GM21717 (cell line): ENCODE measurements around the gene GAS7.

Experiments used
- ATAC-seq: cut with Tn5 transposase; IDR thresholded peaks from one replicate; pipeline ENCODE4 v1.9.1; 2021; ENCODE audit warnings: mild to moderate bottlenecking, moderate library complexity; ENCODE audit not compliant: unreplicated experiment

Gene GAS7

GRCh38 chr17:9904277-9905077 is 293.9 kb downstream of the GAS7 start:
- no peak for ATAC-seq

GRCh38 chr17:9902120-9902519 is 296.3 kb downstream of the GAS7 start:
- no peak for ATAC-seq

GRCh38 chr17:9900784-9901183 is 297.6 kb downstream of the GAS7 start:
- no peak for ATAC-seq

GRCh38 chr17:9900044-9900594 is 298.3 kb downstream of the GAS7 start:
- ATAC-seq: no peak

GRCh38 chr17:9899280-9900043 is 298.9 kb downstream of the GAS7 start:
- ATAC-seq: no peak

- ATAC-seq: no peak
These were observed 299.6 kb downstream of the GAS7 start for GRCh38 chr17:9898812-9899211.

- ATAC-seq: no peak
These were observed 300.9 kb downstream of the GAS7 start for GRCh38 chr17:9897372-9897968.

GRCh38 chr17:9895923-9896322 is 302.5 kb downstream of the GAS7 start:
- no peak for ATAC-seq

- ATAC-seq: no peak
These were observed 304.2 kb downstream of the GAS7 start for GRCh38 chr17:9894231-9894630.

- no peak for ATAC-seq
These were observed 304.9 kb downstream of the GAS7 start for GRCh38 chr17:9893411-9894012.

GRCh38 chr17:9890124-9890523 is 308.3 kb downstream of the GAS7 start:
- ATAC-seq: no peak

GRCh38 chr17:9887508-9887907 is 310.9 kb downstream of the GAS7 start:
- ATAC-seq: no peak

GRCh38 chr17:9886141-9886930 is 312.1 kb downstream of the GAS7 start:
- no peak for ATAC-seq

- no peak for ATAC-seq
These were observed 315.0 kb downstream of the GAS7 start for GRCh38 chr17:9883451-9883850.

- ATAC-seq: no peak
These were observed 317.8 kb downstream of the GAS7 start for GRCh38 chr17:9880582-9880999.

GRCh38 chr17:9878786-9879525 is 319.4 kb downstream of the GAS7 start:
- no peak for ATAC-seq

- ATAC-seq: no peak
These were observed 320.1 kb downstream of the GAS7 start for GRCh38 chr17:9878356-9878755.

GRCh38 chr17:9875441-9875840 is 323.0 kb downstream of the GAS7 start:
- no peak for ATAC-seq

- ATAC-seq: no peak
These were observed 323.7 kb downstream of the GAS7 start for GRCh38 chr17:9874722-9875121.

GRCh38 chr17:9872852-9873251 is 325.6 kb downstream of the GAS7 start:
- no peak for ATAC-seq
